T-helper 1 cell treated with Interleukin-12 subunit alpha and Interleukin-12 subunit beta and Interleukin-4 antibody, amounts not matched to agents 30 ng/mL and 1 ng/mL, for 36 hours (primary cell): ENCODE results near the gene AWAT1. TPM values are rescaled to one million over a fixed set of nuclear protein-coding genes. Genes with fewer than 3 reads are reported as not detected.
"Not testable (repeated sequence)": the region's sequence is repeated elsewhere in the genome, so short reads cannot be mapped to it uniquely, and the experiment has no call there.

Experiments used
- intact Hi-C: fragments of 100-400 bp; cut with micrococcal nuclease; formaldehyde crosslinking; loops from one replicate; pipeline ENCODE4 v1.15.1; 2024
- total RNA-seq: library from RNA; stranded (reverse); gene quantifications from 2 replicates; pipeline ENCODE4 v1.2.3, GENCODE V29; 2022

The AWAT1 gene
- total RNA-seq, result not detected in 2 replicates

DNA sequence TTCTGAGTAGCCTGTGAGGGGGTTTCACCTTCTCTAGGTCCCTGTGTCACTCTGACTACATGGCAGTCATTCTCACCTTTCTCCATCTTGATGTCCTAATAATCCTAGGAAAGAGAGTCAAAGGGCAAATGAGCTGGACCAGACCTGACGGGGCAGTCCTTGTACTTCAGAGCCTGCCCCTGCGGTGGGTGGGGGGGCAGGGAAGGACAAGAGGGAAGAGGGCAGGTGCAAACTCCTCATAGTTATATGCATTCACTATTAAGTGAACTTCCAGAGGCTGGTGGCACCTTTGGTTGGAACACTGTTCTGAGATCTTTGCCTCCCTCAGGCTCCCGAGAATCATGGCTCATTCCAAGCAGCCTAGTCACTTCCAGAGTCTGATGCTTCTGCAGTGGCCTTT is at the start of gene AWAT1:
TSS of gene AWAT1 (plus strand) at position 301 of the 400 bp plus-strand sequence. CDS start at position 342, 41 bp downstream.
- intact Hi-C loops, result no loop called here

DNA sequence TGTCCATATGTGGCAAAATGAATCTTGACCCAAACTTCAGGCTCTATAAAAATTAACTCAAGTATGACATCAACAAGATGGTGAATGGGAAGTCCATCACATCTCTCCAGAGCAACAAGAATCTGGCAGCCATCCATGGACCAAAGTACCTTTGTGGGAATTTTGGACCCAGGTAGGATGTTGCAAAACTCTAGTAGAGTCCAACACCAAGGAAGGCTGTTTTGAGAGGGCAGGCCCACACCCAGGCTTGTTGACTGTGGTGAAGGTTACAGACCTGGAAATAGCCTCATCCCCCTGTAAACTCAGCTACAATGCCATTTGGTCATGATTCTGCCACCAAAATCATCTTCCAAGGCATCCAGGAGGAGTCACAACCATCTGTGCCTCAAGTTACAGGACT is 44.2 kb upstream of the AWAT1 start:
- intact Hi-C loops, result no loop called here

DNA sequence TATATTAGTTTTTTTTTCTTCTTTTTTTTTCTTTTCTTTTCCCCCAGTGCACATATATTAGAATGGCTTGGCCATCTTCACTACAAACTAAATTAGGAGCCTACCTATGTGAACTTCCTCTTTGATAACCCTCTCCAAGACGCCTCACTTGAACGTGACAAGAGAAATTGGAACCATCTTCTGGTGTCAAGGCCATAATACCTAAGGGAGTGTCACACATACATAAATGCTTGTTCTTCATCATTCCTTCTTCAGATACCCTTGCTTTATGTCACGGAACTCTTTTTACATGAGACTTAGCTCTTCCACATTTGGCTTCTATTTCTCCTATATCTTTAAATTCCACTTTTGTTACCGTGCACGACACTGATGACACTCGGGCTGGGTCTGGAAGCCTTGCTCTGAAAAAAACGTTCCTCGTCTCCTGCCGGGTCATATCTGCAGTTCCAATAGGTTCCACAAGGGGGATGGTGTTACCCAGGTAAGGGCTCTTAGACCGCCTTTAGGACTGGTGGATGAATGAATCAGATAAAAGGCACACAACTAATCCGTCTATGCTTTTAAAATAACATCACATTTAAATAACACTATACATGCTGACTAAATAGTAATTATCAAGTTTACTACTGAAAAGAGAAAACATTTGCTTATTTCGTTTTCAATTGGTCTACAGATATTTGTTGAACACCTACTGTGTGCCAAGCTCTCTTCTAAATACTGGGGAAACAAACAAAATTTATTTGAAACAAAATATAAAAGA is 37.3 kb upstream of the AWAT1 start:
- intact Hi-C loops, result loop anchor here (1.0 to 5.0 kb wide), 3 partner anchors 65 to 467 kb away; partner anchors contain the start of gene P2RY4

DNA sequence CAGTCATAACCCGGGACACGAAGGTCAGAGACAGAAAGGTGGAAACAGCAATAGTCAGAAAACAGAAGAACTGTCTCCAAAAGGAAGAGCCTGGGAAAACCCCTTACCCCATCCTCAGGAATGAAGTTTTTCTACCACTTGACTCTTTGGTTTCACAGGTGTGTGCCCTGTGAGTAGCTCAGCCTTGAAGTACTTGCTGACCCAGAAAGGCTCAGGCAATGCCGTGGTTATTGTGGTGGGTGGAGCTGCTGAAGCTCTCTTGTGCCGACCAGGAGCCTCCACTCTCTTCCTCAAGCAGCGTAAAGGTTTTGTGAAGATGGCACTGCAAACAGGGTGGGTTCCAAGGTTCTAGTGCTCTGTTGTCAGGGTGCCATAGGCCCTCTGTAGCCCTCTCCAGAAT is 32.7 kb upstream of the AWAT1 start:
- intact Hi-C loops, result no loop called here

DNA sequence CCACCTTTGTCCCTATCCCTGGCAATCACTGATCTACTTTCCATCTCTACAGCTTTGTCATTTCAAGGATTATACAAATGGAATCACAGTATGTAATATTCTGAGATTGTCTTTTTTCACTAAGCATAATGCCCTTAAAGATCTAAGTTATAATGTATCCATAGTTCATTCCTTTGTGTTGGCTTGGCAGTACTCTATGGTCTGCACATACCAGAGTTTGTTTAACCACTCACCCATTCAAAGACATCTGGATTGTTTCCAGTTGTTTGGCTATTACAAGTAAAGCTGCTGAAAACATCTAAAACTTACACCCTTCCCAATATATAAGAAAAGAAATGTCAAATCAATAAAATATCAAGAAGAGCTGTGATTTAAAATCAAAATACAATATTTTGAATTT is 26.0 kb upstream of the AWAT1 start:
- intact Hi-C loops, result no loop called here

DNA sequence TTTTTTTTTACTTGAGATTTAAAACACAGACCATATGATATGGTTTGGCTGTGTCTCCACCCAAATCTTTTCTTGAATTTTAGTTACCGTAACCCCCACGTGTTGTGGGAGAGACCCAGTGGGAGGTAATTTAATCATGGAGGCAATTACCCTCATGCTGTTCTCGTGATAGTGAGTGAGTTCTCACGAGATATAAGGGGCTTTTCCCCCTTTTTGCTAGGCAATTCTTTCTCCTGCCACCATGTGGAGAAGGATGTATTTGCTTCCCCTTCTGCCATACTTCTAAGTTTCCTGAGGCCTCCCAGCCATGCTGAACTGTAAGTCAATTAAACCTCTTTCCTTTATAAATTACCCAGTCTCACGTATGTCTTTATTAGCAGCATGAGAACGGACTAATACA is 24.9 kb upstream of the AWAT1 start:
- intact Hi-C loops, result not testable (repeated sequence)

DNA sequence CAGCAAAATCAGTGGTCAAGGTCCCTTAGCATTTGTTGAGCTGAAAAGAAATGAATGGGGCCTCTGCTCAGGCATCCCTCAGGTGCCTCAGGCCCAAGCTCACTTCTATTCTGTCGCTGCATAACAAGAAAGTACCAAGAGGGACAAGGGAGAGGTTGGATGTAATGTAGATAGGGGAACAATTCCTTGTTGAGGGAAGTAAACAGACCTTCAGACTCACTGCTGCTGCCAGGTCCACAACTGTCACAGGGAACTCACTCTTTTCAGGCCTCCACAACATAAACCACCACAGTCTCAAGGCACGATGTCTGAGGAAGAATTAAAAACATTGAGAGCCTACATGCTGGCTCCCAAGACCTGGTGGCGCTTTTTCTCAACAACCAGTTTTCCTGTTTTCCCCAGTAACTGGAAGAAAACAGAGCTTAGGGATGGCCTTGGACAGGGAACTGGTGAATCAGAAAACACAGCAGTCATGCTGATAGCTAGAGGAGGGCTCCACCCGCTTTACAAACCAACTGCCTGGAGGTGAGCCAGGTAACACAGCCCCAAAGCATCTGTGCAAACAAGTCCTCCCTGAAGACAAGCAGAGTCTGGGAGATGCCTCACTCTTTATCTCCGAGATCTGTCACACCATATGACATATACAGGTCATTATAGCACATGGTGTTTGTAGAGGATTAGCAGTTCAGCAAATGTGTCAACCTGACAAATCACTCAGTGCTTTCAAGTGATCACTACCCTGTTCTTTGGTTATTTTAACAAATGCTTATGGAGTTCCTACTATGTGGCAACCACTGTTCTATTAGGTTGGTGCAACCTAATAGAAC is 14.3 kb upstream of the AWAT1 start:
- intact Hi-C loops, result no loop called here

DNA sequence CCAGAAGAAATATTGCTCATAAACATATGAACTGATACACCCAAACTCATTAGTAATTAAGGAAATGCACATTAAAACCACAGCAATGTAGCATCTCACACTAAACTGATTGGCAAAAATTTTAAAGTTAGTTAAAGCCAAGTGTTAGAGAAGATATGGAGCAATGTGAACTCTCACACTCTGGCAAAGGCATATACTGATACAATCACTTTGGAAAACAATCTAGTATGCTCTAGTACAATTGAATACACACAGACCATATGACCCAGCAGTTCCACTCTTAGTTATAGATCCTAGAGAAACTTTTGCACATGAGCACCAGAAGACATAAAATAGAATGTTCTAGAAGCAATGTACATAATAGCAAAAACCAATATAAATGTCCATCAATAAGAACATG is 8.4 kb upstream of the AWAT1 start:
- intact Hi-C loops, result no loop called here

DNA sequence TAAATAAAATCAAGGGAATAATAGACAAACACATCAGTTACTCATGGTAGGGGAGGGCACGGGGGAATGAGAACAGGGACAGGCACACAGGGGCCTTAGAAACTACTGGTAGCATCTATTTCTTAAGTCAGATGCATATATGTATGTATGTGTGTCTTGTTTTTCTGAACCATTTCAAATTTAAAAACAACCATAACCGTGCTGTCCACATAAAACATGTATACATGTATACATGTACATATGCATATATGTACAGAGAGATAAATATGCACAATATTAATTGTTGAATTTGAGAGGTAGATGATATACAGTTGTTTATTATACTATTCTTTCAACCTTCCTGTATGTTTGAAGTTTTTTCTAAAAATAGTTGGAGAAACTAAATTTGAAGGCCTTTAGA is 7.8 kb upstream of the AWAT1 start:
- intact Hi-C loops, result no loop called here

DNA sequence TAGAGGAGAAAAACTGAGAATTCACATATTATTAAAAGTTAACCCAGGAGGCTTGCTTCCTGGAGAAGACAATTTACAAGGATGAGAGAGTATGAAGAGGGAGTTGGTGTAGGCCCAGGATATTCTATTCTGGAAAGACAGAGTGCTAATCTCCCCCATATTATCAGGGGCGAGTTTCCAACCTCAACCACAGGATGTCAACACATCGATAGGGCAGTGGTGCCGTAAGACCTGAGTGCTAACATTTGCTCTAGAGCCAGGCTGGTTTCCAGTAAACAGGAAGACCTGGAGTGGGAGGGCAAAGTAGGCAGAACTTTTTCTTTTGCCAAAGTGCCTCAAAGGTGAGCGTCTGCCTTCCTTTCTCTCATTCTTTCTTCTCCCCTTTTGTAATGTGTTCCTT is 2.8 kb upstream of the AWAT1 start:
- intact Hi-C loops, result no loop called here

DNA sequence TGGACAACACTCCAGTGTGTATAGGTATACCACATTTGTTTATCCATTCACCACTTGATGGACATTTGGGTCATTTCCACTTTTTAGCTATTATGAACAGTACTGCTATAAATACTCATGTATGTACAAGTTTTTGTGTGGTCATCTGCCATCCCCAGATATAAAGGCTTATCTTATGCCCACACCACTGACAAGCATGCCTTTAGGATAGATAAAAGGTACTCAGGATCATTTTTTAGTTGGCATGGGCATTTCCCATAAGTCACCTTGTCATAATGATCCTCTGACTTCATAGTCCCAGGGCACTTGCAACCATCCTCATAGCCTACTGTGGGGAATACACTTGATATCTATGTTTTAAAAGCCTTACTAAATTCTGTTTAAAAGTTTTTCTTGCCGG is 6.3 kb downstream of the AWAT1 start:
- intact Hi-C loops, result no loop called here

DNA sequence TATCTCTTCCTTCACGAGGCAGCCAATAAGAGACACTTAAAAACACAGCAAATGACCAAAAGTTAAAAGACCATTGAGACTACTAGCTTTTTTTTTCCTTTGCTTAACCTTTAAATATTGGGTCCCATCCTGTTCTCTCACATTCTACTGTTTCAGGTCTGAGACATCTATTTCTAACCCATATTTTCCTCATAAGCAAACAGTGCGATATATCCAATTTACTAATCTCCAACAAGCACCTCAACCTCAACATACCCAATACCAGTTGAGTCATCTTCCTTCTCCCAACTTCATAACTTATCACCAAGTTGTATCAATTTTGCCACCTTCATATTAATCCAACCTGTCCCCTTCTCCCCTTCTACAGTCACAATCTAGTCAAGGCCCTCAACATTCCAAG is 7.0 kb downstream of the AWAT1 start:
- intact Hi-C loops, result no loop called here

DNA sequence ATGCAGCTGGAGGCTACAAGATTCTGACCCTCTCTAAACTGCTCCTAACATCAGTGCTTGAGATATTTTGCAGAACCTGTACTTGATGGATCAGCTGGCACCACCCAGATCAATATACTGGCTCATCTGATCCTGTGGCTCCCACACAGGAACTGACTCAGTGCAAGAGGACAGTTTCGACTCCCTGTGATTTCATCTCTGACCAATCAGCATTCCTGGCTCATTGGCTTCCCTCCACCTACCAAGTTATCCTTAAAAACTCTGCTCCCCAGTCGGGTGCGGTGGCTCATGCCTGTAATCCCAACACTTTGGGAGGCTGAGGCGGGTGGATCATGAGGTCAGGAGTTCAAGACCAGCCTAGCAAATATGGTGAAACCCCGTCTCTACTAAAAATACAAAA is 9.1 kb downstream of the AWAT1 start:
- intact Hi-C loops, result not testable (repeated sequence)

DNA sequence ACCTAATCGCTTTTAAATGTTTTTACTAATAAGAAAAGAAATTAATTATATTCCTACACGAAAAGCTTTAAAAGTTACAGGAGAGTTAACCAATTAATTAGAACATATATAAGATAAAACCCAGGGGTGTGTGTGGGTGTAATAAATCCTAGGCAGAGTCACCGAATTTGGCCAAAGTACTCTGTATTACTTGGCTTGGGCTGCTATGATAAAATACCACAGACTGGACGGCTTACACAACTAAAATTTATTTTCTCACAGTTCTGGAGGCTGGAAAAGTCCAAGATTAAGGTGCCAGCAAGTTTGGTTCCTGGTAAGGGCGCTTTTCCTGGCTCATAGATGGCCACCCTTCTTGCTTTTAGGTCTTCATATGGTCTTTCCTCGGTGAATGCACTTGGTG is 10.4 kb downstream of the AWAT1 start:
- intact Hi-C loops, result no loop called here

DNA sequence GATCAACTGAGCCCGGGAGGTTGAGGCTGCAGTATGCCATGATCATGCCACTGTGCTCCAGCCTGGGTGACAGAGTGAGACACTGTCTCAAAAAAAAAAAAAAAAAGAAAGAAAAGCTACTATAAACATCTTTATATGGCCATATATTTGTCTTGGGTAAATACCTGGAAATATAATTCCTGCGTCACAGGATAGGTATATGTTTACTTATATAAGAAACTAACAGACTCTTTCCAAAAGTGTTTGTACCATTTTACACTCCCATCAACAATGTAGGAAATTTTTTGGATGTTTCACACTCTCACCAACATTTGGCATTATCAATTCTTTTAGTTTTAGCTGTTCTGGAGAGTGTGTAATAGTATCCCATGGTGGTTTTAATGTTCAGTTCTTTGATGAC is 12.8 kb downstream of the AWAT1 start:
- intact Hi-C loops, result no loop called here

DNA sequence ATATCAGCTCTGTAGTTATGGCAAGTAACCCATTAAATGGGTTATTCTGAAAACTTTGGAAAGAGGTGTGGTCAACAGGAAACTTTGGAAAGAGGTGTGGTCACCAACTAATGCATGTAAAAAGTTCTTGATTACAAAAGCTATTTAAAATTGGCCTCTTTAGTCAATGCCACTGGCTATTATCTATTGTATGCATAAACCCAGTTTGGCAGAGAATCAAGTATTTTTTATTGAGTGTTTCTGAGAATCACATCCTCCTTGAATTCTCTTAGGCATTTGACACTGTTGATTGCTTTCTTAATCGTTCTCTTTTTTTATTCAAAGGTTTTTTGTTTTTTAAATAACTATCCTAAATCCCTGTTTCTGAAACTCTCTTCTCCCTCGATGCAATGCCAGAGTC is 18.0 kb downstream of the AWAT1 start:
- intact Hi-C loops, result no loop called here

DNA sequence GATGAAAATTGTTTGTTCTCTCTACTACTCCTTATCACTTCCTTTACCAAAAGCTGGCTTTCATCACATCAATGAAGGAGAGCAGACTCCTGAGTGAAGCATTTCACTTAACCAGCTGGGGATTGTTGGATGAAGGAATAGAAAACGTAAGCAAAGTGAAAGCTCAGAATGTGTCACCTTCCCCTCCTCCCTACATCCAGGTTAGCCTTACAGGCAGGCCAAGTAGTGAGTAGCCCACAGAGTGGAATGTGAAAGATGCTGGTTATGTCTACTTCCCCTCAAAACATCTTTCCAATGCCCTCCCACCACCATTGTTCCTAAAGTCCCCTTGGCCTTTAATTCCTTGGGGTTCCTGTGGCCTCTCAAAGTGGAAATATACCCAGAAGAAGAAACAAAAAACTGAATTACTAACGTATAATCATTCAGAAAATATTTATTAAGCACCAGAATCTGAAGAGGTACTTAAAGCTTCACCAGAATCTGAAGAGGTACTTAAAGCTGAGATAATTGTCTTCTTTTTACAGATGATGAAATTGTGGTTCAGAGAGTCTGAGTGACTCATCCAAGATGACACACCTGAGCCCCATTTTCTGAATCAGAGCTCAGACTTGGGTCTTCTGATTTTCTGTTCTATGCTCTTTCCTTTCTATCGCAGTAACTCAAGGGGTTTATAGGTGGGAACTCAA is 19.1 kb downstream of the AWAT1 start:
- intact Hi-C loops, result no loop called here

DNA sequence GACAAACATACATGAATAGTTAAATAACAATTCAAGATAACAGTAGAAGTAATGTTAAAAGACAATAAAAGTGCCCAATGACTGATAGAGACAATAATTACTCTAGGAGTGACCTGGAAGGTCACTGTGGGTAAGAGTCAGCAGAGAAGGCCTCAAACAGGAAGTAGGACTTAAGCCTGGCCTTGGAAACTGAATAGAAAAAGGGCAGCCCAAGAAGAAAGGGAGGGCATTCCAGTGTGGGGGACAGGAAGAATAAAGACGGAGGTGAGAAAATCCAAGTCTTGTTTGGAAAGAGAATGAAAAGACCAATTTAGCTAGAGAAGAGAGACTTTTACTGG is 19.6 kb downstream of the AWAT1 start:
- intact Hi-C loops, result no loop called here

DNA sequence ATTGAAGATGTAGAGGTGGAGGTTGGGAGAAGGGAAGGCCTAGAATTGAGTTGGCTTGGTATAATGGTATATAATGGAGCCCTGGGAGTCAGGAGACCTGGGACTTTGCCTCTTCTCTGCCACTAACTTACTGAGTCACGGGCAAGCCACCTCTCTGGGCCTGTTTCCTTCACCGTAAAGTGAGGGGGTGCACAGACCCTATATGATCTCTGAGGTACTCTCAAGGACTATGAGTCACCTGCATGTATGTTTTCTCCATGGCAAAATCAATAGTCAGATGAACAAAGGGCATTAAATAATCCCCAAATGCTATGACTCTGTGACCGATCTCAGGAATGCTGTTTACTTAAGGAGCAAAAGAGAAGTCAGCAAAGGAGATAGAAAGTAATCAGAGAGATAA is 20.5 kb downstream of the AWAT1 start:
- intact Hi-C loops, result no loop called here

DNA sequence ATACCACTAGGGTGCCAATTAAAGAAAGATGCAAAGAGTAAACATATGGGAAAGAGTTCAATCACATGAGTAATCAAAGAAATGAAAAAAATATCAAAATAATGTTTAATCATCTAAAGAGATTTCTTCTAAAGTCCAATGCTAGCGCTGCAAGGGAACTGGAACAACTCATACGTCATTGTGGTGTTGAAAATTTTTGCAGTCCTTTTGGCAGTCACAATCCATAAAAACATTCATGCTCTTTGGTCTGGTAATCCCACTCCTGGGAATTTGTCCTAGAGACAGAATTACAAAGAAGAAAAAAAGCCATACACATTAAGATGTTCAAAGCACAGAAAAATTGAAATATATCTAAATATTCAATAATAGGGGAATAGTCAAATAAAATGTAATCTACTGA is 21.0 kb downstream of the AWAT1 start:
- intact Hi-C loops, result no loop called here

DNA sequence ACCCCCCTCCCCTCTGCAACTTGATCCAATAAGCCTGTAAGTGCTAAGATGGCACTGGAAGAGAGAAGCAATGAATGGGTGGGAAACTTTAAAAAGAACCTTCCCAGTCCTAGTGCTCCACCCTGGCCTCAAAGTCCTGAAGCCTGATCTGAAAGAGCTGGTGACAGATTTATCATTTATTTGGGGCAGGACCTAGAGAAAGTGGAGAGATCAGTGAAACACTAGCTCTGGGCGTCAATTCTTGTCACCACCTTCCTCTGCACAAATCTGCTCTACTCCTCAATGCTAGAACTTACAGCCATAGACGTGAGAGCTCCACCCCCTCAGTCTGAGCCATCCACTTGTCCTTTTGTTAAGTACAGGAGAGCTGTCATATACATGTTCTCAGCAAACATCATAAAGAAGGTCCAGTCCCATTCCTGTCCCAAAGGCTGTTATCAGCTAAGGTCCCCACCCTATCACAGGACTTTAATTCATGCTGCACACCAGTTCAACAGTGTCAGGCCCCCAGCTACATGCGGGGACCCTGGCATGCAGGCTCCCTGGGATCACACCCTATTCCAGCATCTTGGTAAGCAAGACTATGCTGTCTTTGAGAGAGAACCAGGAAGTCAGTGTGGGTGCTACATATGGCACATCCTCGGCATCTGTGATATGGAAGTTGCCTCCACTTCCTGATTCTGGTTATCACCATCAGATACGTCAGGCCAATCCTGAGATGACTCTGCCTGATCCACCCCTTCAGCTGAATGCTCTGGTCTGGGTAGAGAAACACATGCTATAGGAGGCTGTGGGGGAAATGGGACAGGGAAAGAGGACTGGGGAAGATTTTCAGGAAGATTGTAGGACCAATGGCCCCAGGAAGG is 23.2 kb downstream of the AWAT1 start:
- intact Hi-C loops, result no loop called here
